Fibroblast of lung (primary cell): ENCODE measurements around the gene ANKRD44. TPM values are rescaled to one million over a fixed set of nuclear protein-coding genes. Genes with fewer than 3 reads are reported as not detected.

Experiments used
- DNase-seq, 2 donors: peaks; one replicate each; pipeline versions ENCODE4 v3.0.0 to v3.0.0-alpha.2; 2010; ENCODE audit warnings: low read depth in 2 of 2
- H2AFZ ChIP-seq: 2 replicates; pipeline ENCODE4 v1.5.1; 2012; ENCODE audit warnings: low read length, control low read depth, inconsistent platforms
- H3K27ac ChIP-seq: 2 replicates; pipeline ENCODE4 v1.5.1; 2011; ENCODE audit warnings: low read length, control low read depth; ENCODE audit not compliant: insufficient read depth
- H3K27me3 ChIP-seq: 2 replicates; pipeline ENCODE4 v1.5.1; 2011; ENCODE audit warnings: mild to moderate bottlenecking, low read length; ENCODE audit not compliant: control insufficient read depth, insufficient read depth
- H3K36me3 ChIP-seq: 2 replicates; pipeline ENCODE4 v1.5.1; 2011; ENCODE audit warnings: low read length; ENCODE audit not compliant: control insufficient read depth, insufficient read depth
- H3K4me1 ChIP-seq: 2 replicates; pipeline ENCODE4 v1.5.1; 2011; ENCODE audit warnings: low read length; ENCODE audit not compliant: control insufficient read depth, insufficient read depth; ENCODE audit errors: extremely low read depth
- H3K4me2 ChIP-seq: 2 replicates; pipeline ENCODE4 v1.5.1; 2011; ENCODE audit warnings: low read length, control low read depth; ENCODE audit not compliant: insufficient read depth; ENCODE audit errors: extremely low read depth
- H3K4me3 ChIP-seq, 4 experiments: fragments of 200-600 bp in 1 of 4; sonication (generic) in 1 of 4; replicated peaks in 1 of 4; 2 replicates each; pipeline ENCODE4 v1.5.1; 2011 to 2016; ENCODE audit warnings: low read length in 4 of 4, low read depth in 3 of 4, mild to moderate bottlenecking in 3 of 4, control low read depth in 2 of 4, inconsistent platforms in 1 of 4, mixed read lengths in 1 of 4; ENCODE audit not compliant: insufficient read depth in 1 of 4; ENCODE audit errors: control extremely low read depth in 1 of 4
- H3K79me2 ChIP-seq: 2 replicates; pipeline ENCODE4 v1.5.1; 2012; ENCODE audit warnings: mild to moderate bottlenecking, low read length, inconsistent platforms; ENCODE audit not compliant: control insufficient read depth, insufficient read depth
- H3K9ac ChIP-seq: 2 replicates; pipeline ENCODE4 v1.5.1; 2011; ENCODE audit warnings: mild to moderate bottlenecking, low read length, control low read depth; ENCODE audit not compliant: insufficient read depth
- H3K9me3 ChIP-seq: 2 replicates; pipeline ENCODE4 v1.5.1; 2012; ENCODE audit warnings: low read depth, low read length; ENCODE audit not compliant: control insufficient read depth, insufficient read depth
- H4K20me1 ChIP-seq: 2 replicates; pipeline ENCODE4 v1.5.1; 2011; ENCODE audit warnings: low read length; ENCODE audit not compliant: control insufficient read depth, insufficient read depth; ENCODE audit errors: extremely low read depth
- CTCF ChIP-seq, 2 donors: IDR thresholded peaks in 1 of 2; conservative IDR thresholded peaks in 1 of 2; 1 replicate in 1 of 2; 2 replicates in 1 of 2; pipeline ENCODE4 v1.5.1; 2011 to 2012; ENCODE audit warnings: low read length in 2 of 2, control low read depth in 1 of 2, inconsistent platforms in 1 of 2, low read depth in 1 of 2, mild to moderate bottlenecking in 1 of 2
- EZH2 ChIP-seq: IDR thresholded peaks from 2 replicates; pipeline ENCODE4 v1.5.1; 2012; ENCODE audit warnings: low read length, control low read depth, mild to moderate bottlenecking; ENCODE audit errors: missing control alignments
- polyA plus RNA-seq, 2 donors: library from polyadenylated mRNA; depleted of rRNA in 1 of 2; stranded (reverse) in 1 of 2; unstranded in 1 of 2; fragments of >200 nt; gene quantifications; 2 replicates each; pipeline ENCODE4 v1.2.1, GENCODE V29; 2011 to 2012; ENCODE audit warnings: missing spikeins in 1 of 2
- total RNA-seq: library from RNA; depleted of rRNA; stranded (reverse); fragments of >200 nt; gene quantifications from 2 replicates; pipeline ENCODE4 v1.2.1, GENCODE V29; 2014

The ANKRD44 gene
- total and polyA plus RNA-seq, 2 donors (not counting 1 experiment from before 2014, with no cell fraction given), result 7.6 to 9.7 TPM

- Histone ChIP-seq H3K9ac (no peak overlapping the region), H3K4me1 (no peaks in the 10 kb centered on the region), H3K4me3 (no peak overlapping the region), H3K36me3 (no peaks in the 10 kb centered on the region), H3K27me3 (no peaks in the 10 kb centered on the region), H4K20me1 (no peaks in the 10 kb centered on the region), H3K4me2 (no peak overlapping the region), H3K79me2 (no peaks in the 10 kb centered on the region), H3K9me3 (no peaks in the 10 kb centered on the region), H3K27ac (no peak overlapping the region), H2AFZ (no peak overlapping the region)
- no peak for DNase-seq
- TF ChIP-seq EZH2, result no peak
- no peak for TF ChIP-seq CTCF (conservative IDR thresholded peaks at IDR 0.05 in 1 of 2, IDR thresholded peaks at IDR 0.05 in 1 of 2; ENCODE audit: low read depth in 1 of 2, low read length in 2 of 2)
These were observed 87.1 kb downstream of the ANKRD44 start for GRCh38 chr2:197223451-197223850.

- no peaks in the 10 kb centered on the region for H4K20me1 ChIP-seq
- H3K36me3 ChIP-seq, result no peaks in the 10 kb centered on the region
- H3K9ac ChIP-seq, result no peak overlapping the region
- peaks cover 3% of the 10 kb centered on the region for H3K4me1 ChIP-seq
- TF ChIP-seq EZH2, result no peak
- TF ChIP-seq CTCF (conservative IDR thresholded peaks at IDR 0.05 in 1 of 2, IDR thresholded peaks at IDR 0.05 in 1 of 2; ENCODE audit: low read depth in 1 of 2, low read length in 2 of 2), result no peak
- no peaks in the 10 kb centered on the region for H3K9me3 ChIP-seq
- DNase-seq, result peak in 1 of 2 donors; percentile 8
- no peak overlapping the region for H3K4me2 ChIP-seq
- no peaks in the 10 kb centered on the region for H3K27me3 ChIP-seq
- no peak overlapping the region for H3K4me3 ChIP-seq
- no peak overlapping the region for H2AFZ ChIP-seq
- no peak overlapping the region for H3K27ac ChIP-seq
- H3K79me2 ChIP-seq, result no peaks in the 10 kb centered on the region
These were observed 90.9 kb downstream of the ANKRD44 start for GRCh38 chr2:197219636-197220035.

GRCh38 chr2:197217541-197217940 lies 93.0 kb downstream of the ANKRD44 start:
- no peak overlapping the region for H3K4me2 ChIP-seq
- no peaks in the 10 kb centered on the region for H3K79me2 ChIP-seq
- no peak overlapping the region for H3K4me3 ChIP-seq
- no peaks in the 10 kb centered on the region for H3K9me3 ChIP-seq
- no peak overlapping the region for H3K9ac ChIP-seq
- H2AFZ ChIP-seq, result no peak overlapping the region
- no peak for TF ChIP-seq CTCF (conservative IDR thresholded peaks at IDR 0.05 in 1 of 2, IDR thresholded peaks at IDR 0.05 in 1 of 2; ENCODE audit: low read depth in 1 of 2, low read length in 2 of 2)
- no peak for TF ChIP-seq EZH2
- peaks cover 3% of the 10 kb centered on the region for H3K4me1 ChIP-seq
- H3K36me3 ChIP-seq, result no peaks in the 10 kb centered on the region
- no peaks in the 10 kb centered on the region for H3K27me3 ChIP-seq
- no peak overlapping the region for H3K27ac ChIP-seq
- peak in 1 of 2 donors; percentile 62 for DNase-seq
- no peaks in the 10 kb centered on the region for H4K20me1 ChIP-seq
